22Rv1 (cell line): ENCODE results near the gene ADCY9.

ENCODE experiments used
- CTCF ChIP-seq: fragments of 450-650 bp; IDR thresholded peaks from 2 replicates; pipeline ENCODE4 v1.5.1; 2017; ENCODE audit warnings: mild to moderate bottlenecking
- ZFX ChIP-seq: fragments of 450-650 bp; IDR thresholded peaks from 2 replicates; pipeline ENCODE4 v1.6.1; 2017; ENCODE audit warnings: antibody characterized with exemption, borderline replicate concordance

GRCh38 chr16:3974751-3975150 is 141.5 kb downstream of the ADCY9 start:
- TF ChIP-seq CTCF (no peak), ZFX (no peak)
